ENCODE results near the gene NMT2.

DNA sequence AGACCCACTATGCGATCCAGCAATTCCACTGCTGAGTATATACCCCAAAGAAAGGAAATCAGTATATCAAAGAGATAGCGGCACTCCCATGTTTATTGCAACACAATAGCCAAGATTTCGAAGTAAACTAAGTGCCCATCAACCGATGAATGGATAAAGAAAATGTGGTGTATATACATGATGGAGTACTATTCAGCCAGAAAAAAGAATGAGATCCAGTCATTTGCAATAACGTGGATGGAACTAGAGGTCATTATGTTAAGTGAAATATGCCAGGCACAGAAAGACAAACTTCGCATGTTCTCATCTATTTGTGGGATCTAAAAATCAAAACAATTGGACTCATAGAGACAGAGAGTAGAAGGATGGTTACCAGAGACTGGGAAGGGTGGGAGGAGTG, 7.1 kb upstream of the NMT2 start:
- no peak for TF ChIP-seq EZH2 (IDR thresholded peaks at IDR 0.05)
- TF ChIP-seq, protein P1, sequence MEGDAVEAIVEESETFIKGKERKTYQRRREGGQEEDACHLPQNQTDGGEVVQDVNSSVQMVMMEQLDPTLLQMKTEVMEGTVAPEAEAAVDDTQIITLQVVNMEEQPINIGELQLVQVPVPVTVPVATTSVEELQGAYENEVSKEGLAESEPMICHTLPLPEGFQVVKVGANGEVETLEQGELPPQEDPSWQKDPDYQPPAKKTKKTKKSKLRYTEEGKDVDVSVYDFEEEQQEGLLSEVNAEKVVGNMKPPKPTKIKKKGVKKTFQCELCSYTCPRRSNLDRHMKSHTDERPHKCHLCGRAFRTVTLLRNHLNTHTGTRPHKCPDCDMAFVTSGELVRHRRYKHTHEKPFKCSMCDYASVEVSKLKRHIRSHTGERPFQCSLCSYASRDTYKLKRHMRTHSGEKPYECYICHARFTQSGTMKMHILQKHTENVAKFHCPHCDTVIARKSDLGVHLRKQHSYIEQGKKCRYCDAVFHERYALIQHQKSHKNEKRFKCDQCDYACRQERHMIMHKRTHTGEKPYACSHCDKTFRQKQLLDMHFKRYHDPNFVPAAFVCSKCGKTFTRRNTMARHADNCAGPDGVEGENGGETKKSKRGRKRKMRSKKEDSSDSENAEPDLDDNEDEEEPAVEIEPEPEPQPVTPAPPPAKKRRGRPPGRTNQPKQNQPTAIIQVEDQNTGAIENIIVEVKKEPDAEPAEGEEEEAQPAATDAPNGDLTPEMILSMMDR (IDR thresholded peaks at IDR 0.05) = no peak
- TF ChIP-seq EZH2phosphoT487 (IDR thresholded peaks at IDR 0.05) = no peak
